SU-DHL-6 (cell line): ENCODE measurements around the gene ULBP2.

ENCODE experiments used
- CTCF ChIP-seq: fragments of 200-600 bp; sonication (generic); IDR thresholded peaks from one replicate; pipeline ENCODE4 v1.5.1; 2017; ENCODE audit warnings: antibody characterized with exemption, mild to moderate bottlenecking, low read length, moderate library complexity; ENCODE audit not compliant: insufficient read depth, poor library complexity, severe bottlenecking
- EZH2phosphoT487 ChIP-seq: fragments of 200-600 bp; sonication (generic), shearing (Covaris generic); conservative IDR thresholded peaks from 2 replicates; pipeline ENCODE4 v1.6.1; 2018; ENCODE audit warnings: mild to moderate bottlenecking, antibody characterized with exemption, low read length, moderate library complexity, mixed read lengths

GRCh38 chr6:149938571-149939355, 3.1 kb upstream of the ULBP2 start:
- TF ChIP-seq CTCF (no peak), EZH2phosphoT487 (no peak)
